ENCODE measurements around the gene PPP4R4.
A peak's percentile ranks its signal among the peaks of the same experiment; 100 is the strongest.
"Not testable (repeated sequence)": the region's sequence is repeated elsewhere in the genome, so short reads cannot be mapped to it uniquely, and the experiment has no call there.

Gene PPP4R4

GRCh38 chr14:94181835-94182234, 7.7 kb downstream of the PPP4R4 start:
- Mint-ChIP-seq H3K27ac (no peak overlapping the region), H3K4me3 (no peak overlapping the region), H3K36me3 (ENCODE audit: low read depth) (no peaks in the 10 kb centered on the region), H3K27me3 (peaks cover 24% of the 10 kb centered on the region), H3K4me1 (ENCODE audit: low read depth) (peaks cover 21% of the 10 kb centered on the region), H3K9me3 (no peaks in the 10 kb centered on the region)

GRCh38 chr14:94192536-94192935, 18.4 kb downstream of the PPP4R4 start:
- Mint-ChIP-seq H3K9me3 (no peaks in the 10 kb centered on the region), H3K27ac (no peak overlapping the region), H3K4me1 (ENCODE audit: low read depth) (no peaks in the 10 kb centered on the region), H3K4me3 (no peak overlapping the region), H3K27me3 (peaks cover 23% of the 10 kb centered on the region), H3K36me3 (ENCODE audit: low read depth) (no peaks in the 10 kb centered on the region)

- Mint-ChIP-seq H3K27ac (no peak overlapping the region), H3K4me3 (no peak overlapping the region), H3K27me3 (peaks cover 25% of the 10 kb centered on the region), H3K4me1 (ENCODE audit: low read depth) (no peaks in the 10 kb centered on the region), H3K36me3 (ENCODE audit: low read depth) (no peaks in the 10 kb centered on the region), H3K9me3 (no peaks in the 10 kb centered on the region)
Measured at GRCh38 chr14:94193776-94194175, 19.7 kb downstream of the PPP4R4 start.

DNA sequence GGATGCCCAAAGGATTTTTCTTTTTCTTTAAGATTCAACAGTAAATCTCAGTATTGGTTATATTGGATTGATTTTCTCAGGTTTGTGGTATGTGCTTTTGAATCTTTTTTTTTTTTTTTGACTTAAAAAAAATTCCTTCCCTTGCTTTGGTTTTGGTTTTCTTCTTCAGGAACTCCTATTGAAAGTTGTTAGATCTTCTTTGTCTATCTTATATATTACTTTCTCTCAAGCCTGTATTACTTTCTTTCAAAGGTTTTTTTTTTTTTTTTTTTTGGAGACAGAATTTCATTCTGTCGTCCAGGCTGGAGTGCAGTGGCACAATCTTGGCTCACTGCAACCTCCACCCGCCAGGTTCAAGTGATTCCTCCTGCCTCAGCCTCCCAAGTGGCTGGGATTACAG, 21.9 kb downstream of the PPP4R4 start:
- H3K4me3 Mint-ChIP-seq = no peak overlapping the region
- peaks cover 35% of the 10 kb centered on the region for H3K27me3 Mint-ChIP-seq
- no peak overlapping the region for H3K27ac Mint-ChIP-seq
- no peaks in the 10 kb centered on the region for H3K4me1 Mint-ChIP-seq (ENCODE audit: low read depth)
- peaks cover 9% of the 10 kb centered on the region for H3K9me3 Mint-ChIP-seq
- H3K36me3 Mint-ChIP-seq (ENCODE audit: low read depth) = no peaks in the 10 kb centered on the region

GRCh38 chr14:94203473-94204210, 29.5 kb downstream of the PPP4R4 start:
- Mint-ChIP-seq H3K4me3 (no peak overlapping the region), H3K36me3 (ENCODE audit: low read depth) (no peaks in the 10 kb centered on the region), H3K4me1 (ENCODE audit: low read depth) (no peaks in the 10 kb centered on the region), H3K27me3 (peaks cover 47% of the 10 kb centered on the region), H3K9me3 (peaks cover 9% of the 10 kb centered on the region), H3K27ac (no peak overlapping the region)

GRCh38 chr14:94213021-94213420, 38.9 kb downstream of the PPP4R4 start:
- Mint-ChIP-seq H3K27ac (no peak overlapping the region), H3K36me3 (ENCODE audit: low read depth) (no peaks in the 10 kb centered on the region), H3K9me3 (peaks cover 4% of the 10 kb centered on the region), H3K27me3 (peaks cover 16% of the 10 kb centered on the region), H3K4me1 (ENCODE audit: low read depth) (no peaks in the 10 kb centered on the region), H3K4me3 (no peak overlapping the region)

GRCh38 chr14:94213741-94214140, 39.6 kb downstream of the PPP4R4 start:
- H3K4me3 Mint-ChIP-seq = no peak overlapping the region
- no peak overlapping the region for H3K27ac Mint-ChIP-seq
- peaks cover 4% of the 10 kb centered on the region for H3K9me3 Mint-ChIP-seq
- H3K27me3 Mint-ChIP-seq = peaks cover 15% of the 10 kb centered on the region
- H3K4me1 Mint-ChIP-seq (ENCODE audit: low read depth) = no peaks in the 10 kb centered on the region
- no peaks in the 10 kb centered on the region for H3K36me3 Mint-ChIP-seq (ENCODE audit: low read depth)

- Mint-ChIP-seq H3K9me3 (peaks cover 13% of the 10 kb centered on the region), H3K27me3 (peaks cover 18% of the 10 kb centered on the region), H3K27ac (no peak overlapping the region), H3K4me3 (no peak overlapping the region), H3K36me3 (ENCODE audit: low read depth) (no peaks in the 10 kb centered on the region), H3K4me1 (ENCODE audit: low read depth) (no peaks in the 10 kb centered on the region)
Measured at GRCh38 chr14:94217116-94217515, 43.0 kb downstream of the PPP4R4 start.

DNA sequence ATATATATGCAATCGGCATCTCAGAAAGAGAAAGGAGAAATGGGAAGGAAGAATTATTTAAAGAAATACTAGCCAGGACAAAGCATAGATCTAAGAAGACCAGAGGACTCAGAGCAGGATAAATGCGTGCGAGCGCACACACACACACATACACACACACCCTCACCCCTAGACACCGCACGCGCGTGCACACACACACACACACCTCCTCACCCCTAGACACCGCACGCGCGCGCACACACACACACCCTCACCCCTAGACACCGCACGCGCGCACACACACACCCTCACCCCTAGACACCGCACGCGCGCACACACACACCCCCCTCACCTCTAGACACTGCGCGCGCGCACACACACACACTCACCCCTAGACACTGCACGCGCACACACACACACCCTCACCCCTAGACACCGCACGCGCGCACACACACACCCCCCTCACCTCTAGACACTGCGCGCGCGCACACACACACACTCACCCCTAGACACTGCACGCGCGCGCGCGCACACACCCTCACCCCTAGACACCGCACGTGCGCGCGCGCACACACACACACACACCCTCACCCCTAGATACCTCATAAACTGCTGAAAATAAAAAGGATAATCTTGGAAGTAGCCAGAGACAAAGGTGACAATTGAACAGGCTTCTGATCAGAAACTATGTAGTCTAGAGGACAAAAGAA, 44.2 kb downstream of the PPP4R4 start:
- Mint-ChIP-seq H3K4me3 (peak overlapping the region; percentile 35), H3K9me3 (peaks cover 11% of the 10 kb centered on the region), H3K27me3 (peaks cover 14% of the 10 kb centered on the region)
- not testable (repeated sequence) for H3K27ac Mint-ChIP-seq; H3K4me1 Mint-ChIP-seq (ENCODE audit: low read depth); H3K36me3 Mint-ChIP-seq (ENCODE audit: low read depth)

GRCh38 chr14:94224040-94224439, 49.9 kb downstream of the PPP4R4 start:
- Mint-ChIP-seq H3K27ac (no peak overlapping the region), H3K36me3 (ENCODE audit: low read depth) (no peaks in the 10 kb centered on the region), H3K9me3 (peaks cover 14% of the 10 kb centered on the region), H3K4me1 (ENCODE audit: low read depth) (no peaks in the 10 kb centered on the region), H3K4me3 (no peak overlapping the region), H3K27me3 (peaks cover 11% of the 10 kb centered on the region)

DNA sequence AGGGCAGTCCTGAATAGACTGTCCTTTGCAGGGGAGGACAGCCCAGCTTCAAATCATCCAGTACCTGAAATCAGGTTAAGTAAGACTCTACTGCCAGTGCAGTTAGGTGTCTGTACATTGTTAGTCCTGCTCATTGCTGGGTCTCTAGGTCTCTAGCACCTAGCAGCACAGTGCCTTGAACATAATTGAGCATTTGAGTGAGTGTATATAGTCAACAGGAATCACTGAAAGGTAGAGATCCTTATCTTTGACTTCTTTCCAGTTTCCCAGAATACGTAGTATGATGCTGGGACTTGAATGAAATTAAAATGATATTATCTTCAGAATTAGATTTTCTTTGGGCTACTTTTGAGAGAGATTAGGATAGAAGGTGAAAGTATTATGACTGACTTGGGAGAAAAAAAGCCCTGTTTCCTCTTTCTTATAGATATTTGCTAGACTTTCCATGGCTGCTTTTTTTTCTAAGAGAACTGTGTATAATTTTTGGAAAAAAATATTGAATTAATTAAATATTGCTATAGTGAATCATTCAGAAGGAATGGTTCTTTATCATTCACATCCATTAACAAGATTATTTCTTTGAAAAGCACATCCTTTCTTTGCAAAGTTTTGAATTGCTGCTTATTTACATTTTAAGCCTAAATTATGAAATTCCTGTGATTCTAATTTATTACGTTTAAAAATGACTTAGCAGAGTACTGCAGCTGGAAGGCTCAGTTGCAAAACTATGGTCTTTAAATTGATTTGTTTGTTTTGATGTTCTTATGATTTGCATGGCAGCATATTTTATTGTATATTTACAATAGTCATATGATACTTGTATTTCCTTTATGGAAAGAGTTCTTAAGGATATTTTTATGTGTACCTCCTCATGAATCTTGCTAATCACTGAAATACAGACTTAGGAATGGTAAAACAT, 51.6 kb downstream of the PPP4R4 start:
- Mint-ChIP-seq H3K27ac (no peak overlapping the region), H3K4me1 (ENCODE audit: low read depth) (no peaks in the 10 kb centered on the region), H3K27me3 (peaks cover 10% of the 10 kb centered on the region), H3K9me3 (peaks cover 15% of the 10 kb centered on the region), H3K36me3 (ENCODE audit: low read depth) (no peaks in the 10 kb centered on the region), H3K4me3 (no peak overlapping the region)

DNA sequence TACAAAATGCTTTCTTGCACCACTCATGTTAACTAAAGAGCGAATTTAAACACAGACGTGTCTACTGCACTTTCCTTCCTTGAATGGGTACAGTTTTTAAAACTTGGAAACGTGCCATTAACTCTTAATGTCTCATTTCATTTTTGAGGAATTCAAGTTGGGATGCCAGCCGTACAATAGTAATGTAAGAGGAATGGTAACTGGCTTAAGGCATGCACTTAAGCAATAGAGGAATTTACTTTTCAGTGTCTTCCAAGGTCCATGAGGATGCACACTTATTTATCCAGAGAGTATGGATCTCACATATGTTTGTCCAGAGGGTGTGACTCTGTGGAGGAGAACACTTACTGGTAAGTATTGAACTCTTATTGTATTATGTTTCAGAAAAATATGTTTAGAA, 52.9 kb downstream of the PPP4R4 start:
- Mint-ChIP-seq H3K27me3 (peaks cover 12% of the 10 kb centered on the region), H3K4me3 (no peak overlapping the region), H3K36me3 (ENCODE audit: low read depth) (no peaks in the 10 kb centered on the region), H3K27ac (no peak overlapping the region), H3K9me3 (peaks cover 8% of the 10 kb centered on the region), H3K4me1 (ENCODE audit: low read depth) (no peaks in the 10 kb centered on the region)

DNA sequence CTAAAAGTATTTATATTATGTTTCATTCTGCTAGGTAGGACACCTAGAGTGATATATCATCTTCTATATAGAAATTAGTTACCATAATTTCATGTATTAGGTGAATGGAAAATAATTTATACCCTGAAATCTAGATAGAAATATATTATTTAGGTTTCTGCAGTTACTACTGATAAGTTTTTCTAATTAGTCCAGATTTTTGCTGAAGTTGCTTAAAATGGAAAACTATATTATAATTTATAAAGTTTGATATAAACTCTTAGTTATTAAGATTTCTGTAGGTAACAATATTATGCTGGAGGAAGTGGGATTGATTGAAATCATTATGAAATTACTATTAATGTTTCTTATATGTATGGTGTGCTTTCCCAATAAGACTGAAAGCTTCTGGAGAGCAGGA, 62.9 kb downstream of the PPP4R4 start:
- H3K36me3 Mint-ChIP-seq (ENCODE audit: low read depth) = no peaks in the 10 kb centered on the region
- H3K9me3 Mint-ChIP-seq = no peaks in the 10 kb centered on the region
- H3K4me3 Mint-ChIP-seq = no peak overlapping the region
- peaks cover 3% of the 10 kb centered on the region for H3K27me3 Mint-ChIP-seq
- H3K4me1 Mint-ChIP-seq (ENCODE audit: low read depth) = peaks cover 4% of the 10 kb centered on the region
- no peak overlapping the region for H3K27ac Mint-ChIP-seq

DNA sequence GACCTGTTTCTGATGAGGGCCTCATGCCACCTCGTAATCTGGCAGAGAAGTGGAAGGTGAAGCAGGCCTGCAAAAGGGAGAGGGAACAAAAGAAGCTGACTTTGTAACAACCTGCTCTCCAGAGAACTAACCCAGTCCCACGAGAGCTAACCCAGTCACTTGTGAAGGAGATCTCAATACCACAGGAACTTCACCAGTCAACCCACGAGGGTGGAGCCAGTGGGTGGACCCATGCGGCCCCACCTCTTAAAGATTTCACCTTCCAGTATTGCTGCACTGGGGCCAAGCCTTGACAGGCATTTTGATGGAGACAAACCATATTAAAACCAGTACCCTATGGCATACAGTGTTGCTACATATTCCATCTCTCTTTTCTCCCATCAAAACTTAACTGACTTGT, 63.9 kb downstream of the PPP4R4 start:
- Mint-ChIP-seq H3K27me3 (no peaks in the 10 kb centered on the region), H3K4me1 (ENCODE audit: low read depth) (peaks cover 4% of the 10 kb centered on the region), H3K4me3 (no peak overlapping the region), H3K9me3 (no peaks in the 10 kb centered on the region), H3K36me3 (ENCODE audit: low read depth) (no peaks in the 10 kb centered on the region), H3K27ac (no peak overlapping the region)

DNA sequence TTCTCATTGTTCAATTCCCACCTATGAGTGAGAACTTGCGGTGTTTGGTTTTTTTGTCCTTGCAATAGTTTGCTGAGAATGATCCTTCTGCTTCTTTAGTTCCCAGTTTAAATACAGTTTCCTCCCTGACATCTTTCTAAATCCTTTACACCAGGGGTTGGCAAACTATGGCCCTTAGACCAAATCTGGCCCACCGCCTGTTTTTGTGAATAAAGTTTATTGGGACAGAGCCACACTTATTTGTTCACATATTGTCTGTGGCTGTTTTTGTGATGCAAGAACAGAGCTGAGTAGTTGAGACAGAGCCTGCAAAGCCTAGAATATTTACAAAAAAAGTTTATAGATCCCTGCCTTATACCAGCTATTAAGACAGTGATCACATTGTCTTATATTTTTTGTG, 65.3 kb downstream of the PPP4R4 start:
- Mint-ChIP-seq H3K4me3 (no peak overlapping the region), H3K36me3 (ENCODE audit: low read depth) (no peaks in the 10 kb centered on the region), H3K27me3 (no peaks in the 10 kb centered on the region), H3K27ac (no peak overlapping the region), H3K9me3 (no peaks in the 10 kb centered on the region), H3K4me1 (ENCODE audit: low read depth) (peaks cover 4% of the 10 kb centered on the region)

All from stimulated activated naive CD8-positive, alpha-beta T cell treated with anti-CD3 and anti-CD28 coated beads, Interleukin-15, Interleukin-2, amounts not matched to agents 100 ng/mL and 50 ng/mL, for 24 hours (primary cell).